Parathyroid adenoma (tissue), 2 donors: Measurements from ENCODE around the gene TACC2.

ENCODE experiments used
- H2AFZ ChIP-seq: fragments of 300-600 bp; sonication (generic); one replicate; pipeline ENCODE4 v1.7.0; 2017; ENCODE audit warnings: antibody characterized with exemption, mild to moderate bottlenecking
- H3K27ac ChIP-seq: fragments of 300-600 bp; sonication (generic); one replicate; pipeline ENCODE4 v1.7.0; 2017
- H3K27me3 ChIP-seq: fragments of 300-600 bp; sonication (generic); one replicate; pipeline ENCODE4 v1.7.0; 2017; ENCODE audit warnings: low read length; ENCODE audit not compliant: control insufficient read depth, insufficient read depth
- H3K36me3 ChIP-seq: fragments of 300-600 bp; sonication (generic); one replicate; pipeline ENCODE4 v1.7.0; 2017; ENCODE audit warnings: low read length; ENCODE audit not compliant: control insufficient read depth, insufficient read depth
- H3K4me1 ChIP-seq: fragments of 300-600 bp; sonication (generic); one replicate; pipeline ENCODE4 v1.7.0; 2017; ENCODE audit warnings: control low read depth
- H3K4me2 ChIP-seq: fragments of 300-600 bp; sonication (generic); one replicate; pipeline ENCODE4 v1.7.0; 2017; ENCODE audit warnings: low read length
- H3K4me3 ChIP-seq: fragments of 300-600 bp; sonication (generic); one replicate; pipeline ENCODE4 v1.7.0; 2017; ENCODE audit warnings: low read depth, low read length
- H3K79me2 ChIP-seq: fragments of 300-600 bp; sonication (generic); one replicate; pipeline ENCODE4 v1.7.0; 2017; ENCODE audit warnings: control low read depth
- H3K9ac ChIP-seq: fragments of 300-600 bp; sonication (generic); one replicate; pipeline ENCODE4 v1.7.0; 2017; ENCODE audit warnings: mild to moderate bottlenecking
- H3K9me3 ChIP-seq: fragments of 300-600 bp; sonication (generic); one replicate; pipeline ENCODE4 v1.7.0; 2017; ENCODE audit warnings: low read length; ENCODE audit not compliant: control insufficient read depth
- CTCF ChIP-seq: fragments of 300-600 bp; sonication (generic); IDR thresholded peaks from one replicate; pipeline ENCODE4 v1.7.0; 2017; ENCODE audit warnings: antibody characterized with exemption, mild to moderate bottlenecking
- donor health status: primary hyperparathyroidism.

The TACC2 gene

DNA sequence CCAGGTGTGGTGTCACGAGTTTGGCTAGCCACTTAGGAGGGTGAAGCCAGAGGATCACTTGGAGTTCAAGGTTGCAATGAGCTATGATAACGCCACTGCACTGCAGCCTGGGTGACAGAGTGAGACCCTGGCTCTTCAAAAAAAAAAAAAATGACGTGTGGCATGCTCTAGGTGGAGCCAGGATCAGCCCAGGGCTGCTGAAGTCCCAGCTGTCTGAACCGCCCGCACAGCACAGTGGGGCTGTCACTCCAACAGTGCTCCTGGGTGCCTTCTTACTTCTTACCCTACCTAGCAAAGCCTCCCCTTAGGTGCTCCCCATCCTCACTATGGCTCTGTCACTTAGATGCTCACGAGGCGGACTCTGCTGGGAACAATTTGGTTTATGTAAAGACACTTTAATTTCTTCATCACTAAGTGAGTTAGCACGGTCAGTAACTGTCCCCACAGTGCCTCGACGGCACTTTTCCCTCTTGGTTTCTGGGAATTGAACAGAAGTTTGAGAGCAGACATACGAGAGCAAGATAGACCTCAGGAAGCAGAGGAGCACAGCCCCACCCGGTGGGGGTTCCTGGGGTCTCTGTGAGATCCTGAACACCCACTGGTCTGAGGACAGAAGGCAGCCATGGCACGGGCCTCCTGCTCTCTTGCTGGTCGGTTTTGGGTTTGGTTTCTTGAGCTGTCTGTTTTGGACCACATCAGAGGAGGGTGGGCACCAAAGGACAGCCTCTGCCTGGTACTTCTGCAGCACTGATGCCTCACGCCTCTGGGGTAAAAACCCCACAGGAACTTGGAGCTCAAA, 215.9 kb downstream of the TACC2 start:
- H3K27me3 ChIP-seq, result no peaks in the 10 kb centered on the region
- H3K79me2 ChIP-seq, result no peaks in the 10 kb centered on the region
- no peak overlapping the region for H2AFZ ChIP-seq
- H3K9me3 ChIP-seq, result no peaks in the 10 kb centered on the region
- no peak overlapping the region for H3K27ac ChIP-seq
- H3K36me3 ChIP-seq, result no peaks in the 10 kb centered on the region
- peaks cover 8% of the 10 kb centered on the region for H3K4me1 ChIP-seq
- no peak overlapping the region for H3K9ac ChIP-seq
- H3K4me3 ChIP-seq, result no peak overlapping the region
- no peak overlapping the region for H3K4me2 ChIP-seq
- no peak for TF ChIP-seq CTCF

GRCh38 chr10:122206471-122207065, 217.6 kb downstream of the TACC2 start:
- TF ChIP-seq CTCF, result no peak

GRCh38 chr10:122207163-122207562, 218.2 kb downstream of the TACC2 start:
- H3K4me2 ChIP-seq, result no peak overlapping the region
- H3K4me3 ChIP-seq, result no peak overlapping the region
- peaks cover 8% of the 10 kb centered on the region for H3K4me1 ChIP-seq
- no peaks in the 10 kb centered on the region for H3K36me3 ChIP-seq
- H3K9ac ChIP-seq, result no peak overlapping the region
- H3K79me2 ChIP-seq, result no peaks in the 10 kb centered on the region
- H2AFZ ChIP-seq, result no peak overlapping the region
- no peaks in the 10 kb centered on the region for H3K27me3 ChIP-seq
- no peak for TF ChIP-seq CTCF
- H3K9me3 ChIP-seq, result no peaks in the 10 kb centered on the region
- H3K27ac ChIP-seq, result no peak overlapping the region

More at GRCh38 chr10:122206471-122207065, 217.6 kb downstream of the TACC2 start:
- Histone ChIP-seq H3K79me2 (no peaks in the 10 kb centered on the region), H3K27me3 (no peaks in the 10 kb centered on the region), H3K9me3 (no peaks in the 10 kb centered on the region), H3K36me3 (no peaks in the 10 kb centered on the region), H3K27ac (no peak overlapping the region), H3K9ac (no peak overlapping the region), H3K4me3 (no peak overlapping the region), H3K4me1 (peaks cover 8% of the 10 kb centered on the region), H2AFZ (no peak overlapping the region), H3K4me2 (no peak overlapping the region)

DNA sequence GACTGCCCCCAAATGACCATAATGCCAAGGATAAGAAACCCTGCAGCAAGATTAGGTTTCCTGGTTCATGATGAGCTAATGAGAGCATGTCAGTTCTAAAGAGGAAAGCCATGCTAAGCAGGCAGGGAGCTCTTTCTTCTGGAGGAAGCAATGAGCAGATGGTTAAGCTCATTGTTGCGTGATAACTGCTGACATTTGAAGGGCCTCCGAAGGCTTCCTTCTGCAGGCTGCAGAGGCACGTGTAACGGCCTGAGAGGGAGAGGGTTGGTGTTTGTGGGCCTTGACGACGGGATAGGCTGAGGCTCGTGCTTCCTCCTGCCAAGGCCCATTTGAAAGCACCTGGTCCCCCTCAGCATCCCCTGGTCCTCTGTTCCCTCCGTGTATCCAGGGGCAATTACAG, 218.6 kb downstream of the TACC2 start:
- no peaks in the 10 kb centered on the region for H3K36me3 ChIP-seq
- H3K4me2 ChIP-seq, result no peak overlapping the region
- H3K9me3 ChIP-seq, result no peaks in the 10 kb centered on the region
- no peaks in the 10 kb centered on the region for H3K27me3 ChIP-seq
- no peaks in the 10 kb centered on the region for H3K79me2 ChIP-seq
- H2AFZ ChIP-seq, result no peak overlapping the region
- peaks cover 8% of the 10 kb centered on the region for H3K4me1 ChIP-seq
- no peak for TF ChIP-seq CTCF
- H3K9ac ChIP-seq, result no peak overlapping the region
- H3K27ac ChIP-seq, result no peak overlapping the region
- no peak overlapping the region for H3K4me3 ChIP-seq
